Measurements from ENCODE around the gene ADCY7.

DNA sequence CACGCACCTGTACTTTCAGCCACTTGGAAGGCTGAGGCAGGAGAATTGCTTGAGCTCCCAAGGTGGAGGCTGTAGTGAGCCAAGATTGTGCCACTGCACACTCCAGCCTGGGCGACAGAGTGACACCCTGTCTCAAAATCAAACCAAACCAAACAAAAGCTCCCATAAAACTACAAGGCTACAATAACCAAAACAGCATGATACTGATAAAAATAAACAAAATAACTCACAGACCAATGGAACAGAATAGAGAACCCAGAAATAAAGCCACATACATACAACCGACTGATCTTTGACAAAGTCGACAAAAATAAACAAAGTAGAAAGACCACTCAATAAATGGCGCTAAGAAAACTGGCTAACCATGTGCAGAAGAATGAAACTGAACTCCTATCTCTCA lies 65.2 kb downstream of the ADCY7 start:
- TF ChIP-seq, protein P1, sequence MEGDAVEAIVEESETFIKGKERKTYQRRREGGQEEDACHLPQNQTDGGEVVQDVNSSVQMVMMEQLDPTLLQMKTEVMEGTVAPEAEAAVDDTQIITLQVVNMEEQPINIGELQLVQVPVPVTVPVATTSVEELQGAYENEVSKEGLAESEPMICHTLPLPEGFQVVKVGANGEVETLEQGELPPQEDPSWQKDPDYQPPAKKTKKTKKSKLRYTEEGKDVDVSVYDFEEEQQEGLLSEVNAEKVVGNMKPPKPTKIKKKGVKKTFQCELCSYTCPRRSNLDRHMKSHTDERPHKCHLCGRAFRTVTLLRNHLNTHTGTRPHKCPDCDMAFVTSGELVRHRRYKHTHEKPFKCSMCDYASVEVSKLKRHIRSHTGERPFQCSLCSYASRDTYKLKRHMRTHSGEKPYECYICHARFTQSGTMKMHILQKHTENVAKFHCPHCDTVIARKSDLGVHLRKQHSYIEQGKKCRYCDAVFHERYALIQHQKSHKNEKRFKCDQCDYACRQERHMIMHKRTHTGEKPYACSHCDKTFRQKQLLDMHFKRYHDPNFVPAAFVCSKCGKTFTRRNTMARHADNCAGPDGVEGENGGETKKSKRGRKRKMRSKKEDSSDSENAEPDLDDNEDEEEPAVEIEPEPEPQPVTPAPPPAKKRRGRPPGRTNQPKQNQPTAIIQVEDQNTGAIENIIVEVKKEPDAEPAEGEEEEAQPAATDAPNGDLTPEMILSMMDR (IDR thresholded peaks at IDR 0.05), result no peak
- TF ChIP-seq POLR2A (IDR thresholded peaks at IDR 0.05), result no peak
